GM18502 (cell line): ENCODE data around the gene MAP10.

Experiments used
- ATAC-seq: cut with Tn5 transposase; IDR thresholded peaks from one replicate; pipeline ENCODE4 v1.9.1; 2021; ENCODE audit warnings: mild to moderate bottlenecking; ENCODE audit not compliant: unreplicated experiment, poor library complexity

MAP10 gene

GRCh38 chr1:232851532-232851931 lies 46.3 kb downstream of the MAP10 start:
- no peak for ATAC-seq

- ATAC-seq: no peak
These were observed 49.0 kb downstream of the MAP10 start for GRCh38 chr1:232853994-232854797.

- ATAC-seq: no peak
These were observed 49.6 kb downstream of the MAP10 start for GRCh38 chr1:232854798-232855159.

- ATAC-seq: no peak
These were observed 51.3 kb downstream of the MAP10 start for GRCh38 chr1:232856541-232856940.
